Osteoblast (primary cell): ENCODE results near the gene C15orf40. TPM values are rescaled to one million over a fixed set of nuclear protein-coding genes. Genes with fewer than 3 reads are reported as not detected.
A peak's percentile ranks its signal among the peaks of the same experiment; 100 is the strongest.

Experiments
- DNase-seq: peaks from one replicate; pipeline ENCODE4 v3.0.0; 2011; ENCODE audit warnings: low spot score, mixed read lengths; ENCODE audit not compliant: insufficient read length; ENCODE audit errors: missing footprints
- H2AFZ ChIP-seq: 2 replicates; pipeline ENCODE4 v1.6.0; 2011; ENCODE audit warnings: mild to moderate bottlenecking, low read length
- H3K27ac ChIP-seq: 2 replicates; pipeline ENCODE4 v1.5.1; 2011; ENCODE audit warnings: mild to moderate bottlenecking, low read depth, low read length, moderate library complexity
- H3K27me3 ChIP-seq: 2 replicates; pipeline ENCODE4 v1.6.0; 2012; ENCODE audit warnings: mild to moderate bottlenecking, control low read depth, inconsistent platforms, low read length, moderate library complexity; ENCODE audit not compliant: insufficient read depth
- H3K36me3 ChIP-seq: 2 replicates; pipeline ENCODE4 v1.5.1; 2011; ENCODE audit warnings: mild to moderate bottlenecking, low read length, control low read depth, moderate library complexity; ENCODE audit not compliant: insufficient read depth
- H3K4me1 ChIP-seq: 2 replicates; pipeline ENCODE4 v1.5.1; 2011; ENCODE audit warnings: mild to moderate bottlenecking, low read length, control low read depth, moderate library complexity; ENCODE audit not compliant: insufficient read depth
- H3K4me2 ChIP-seq: 2 replicates; pipeline ENCODE4 v1.6.0; 2011; ENCODE audit warnings: mild to moderate bottlenecking, low read length; ENCODE audit not compliant: insufficient read depth
- H3K4me3 ChIP-seq: fragments of 200-600 bp; sonication (generic); 3 replicates; pipeline ENCODE4 v1.5.1; 2012; ENCODE audit warnings: mild to moderate bottlenecking, low read length, inconsistent platforms; ENCODE audit not compliant: insufficient read depth
- H3K79me2 ChIP-seq: 2 replicates; pipeline ENCODE4 v1.6.0; 2012; ENCODE audit warnings: mild to moderate bottlenecking, low read length, control low read depth, inconsistent platforms; ENCODE audit not compliant: insufficient read depth
- H3K9me3 ChIP-seq: 2 replicates; pipeline ENCODE4 v1.5.1; 2011; ENCODE audit warnings: low read depth, low read length, control low read depth
- H4K20me1 ChIP-seq: 2 replicates; pipeline ENCODE4 v1.6.0; 2012; ENCODE audit warnings: mild to moderate bottlenecking, low read length, control low read depth; ENCODE audit not compliant: insufficient read depth
- total RNA-seq: library from RNA; depleted of rRNA; stranded (reverse); fragments of >200 nt; gene quantifications from 2 replicates; pipeline ENCODE4 v1.2.3, GENCODE V29; 2012
- TF ChIP-seq, protein P1 (sequence below): IDR thresholded peaks from 2 replicates; pipeline ENCODE4 v1.5.1; 2011; ENCODE audit warnings: mild to moderate bottlenecking, low read depth, low read length, moderate library complexity; ENCODE audit errors: extremely low read depth

C15orf40 gene
- total RNA-seq, 1 donor = 13.4 TPM

DNA sequence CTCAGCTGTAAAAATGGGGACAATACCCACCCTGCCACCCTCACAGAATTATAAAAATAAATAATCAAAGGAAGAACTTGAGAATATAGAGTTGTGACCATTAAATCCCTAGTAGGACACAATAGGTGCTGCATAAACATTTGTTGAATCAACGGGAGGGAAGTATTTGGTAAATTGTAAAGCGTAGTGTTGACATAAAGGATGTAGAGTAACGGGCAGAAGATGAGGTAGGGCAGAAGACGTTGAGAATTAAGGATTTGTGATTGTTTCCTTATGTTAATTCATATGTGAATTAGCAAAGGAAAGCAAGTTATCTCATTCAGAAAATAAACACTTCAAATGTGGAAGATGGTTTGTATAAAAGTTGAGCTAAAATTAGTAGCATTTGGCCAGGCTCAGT lies 18.3 kb downstream of the C15orf40 start:
- Histone ChIP-seq H3K4me1 (no peaks in the 10 kb centered on the region), H3K4me2 (no peak overlapping the region), H4K20me1 (no peaks in the 10 kb centered on the region), H3K27ac (no peak overlapping the region), H3K4me3 (no peak overlapping the region), H2AFZ (no peak overlapping the region), H3K27me3 (no peaks in the 10 kb centered on the region), H3K36me3 (peaks cover 12% of the 10 kb centered on the region), H3K9me3 (no peaks in the 10 kb centered on the region), H3K79me2 (no peaks in the 10 kb centered on the region)
- no peak for DNase-seq
- TF ChIP-seq, protein P1, sequence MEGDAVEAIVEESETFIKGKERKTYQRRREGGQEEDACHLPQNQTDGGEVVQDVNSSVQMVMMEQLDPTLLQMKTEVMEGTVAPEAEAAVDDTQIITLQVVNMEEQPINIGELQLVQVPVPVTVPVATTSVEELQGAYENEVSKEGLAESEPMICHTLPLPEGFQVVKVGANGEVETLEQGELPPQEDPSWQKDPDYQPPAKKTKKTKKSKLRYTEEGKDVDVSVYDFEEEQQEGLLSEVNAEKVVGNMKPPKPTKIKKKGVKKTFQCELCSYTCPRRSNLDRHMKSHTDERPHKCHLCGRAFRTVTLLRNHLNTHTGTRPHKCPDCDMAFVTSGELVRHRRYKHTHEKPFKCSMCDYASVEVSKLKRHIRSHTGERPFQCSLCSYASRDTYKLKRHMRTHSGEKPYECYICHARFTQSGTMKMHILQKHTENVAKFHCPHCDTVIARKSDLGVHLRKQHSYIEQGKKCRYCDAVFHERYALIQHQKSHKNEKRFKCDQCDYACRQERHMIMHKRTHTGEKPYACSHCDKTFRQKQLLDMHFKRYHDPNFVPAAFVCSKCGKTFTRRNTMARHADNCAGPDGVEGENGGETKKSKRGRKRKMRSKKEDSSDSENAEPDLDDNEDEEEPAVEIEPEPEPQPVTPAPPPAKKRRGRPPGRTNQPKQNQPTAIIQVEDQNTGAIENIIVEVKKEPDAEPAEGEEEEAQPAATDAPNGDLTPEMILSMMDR = no peak

DNA sequence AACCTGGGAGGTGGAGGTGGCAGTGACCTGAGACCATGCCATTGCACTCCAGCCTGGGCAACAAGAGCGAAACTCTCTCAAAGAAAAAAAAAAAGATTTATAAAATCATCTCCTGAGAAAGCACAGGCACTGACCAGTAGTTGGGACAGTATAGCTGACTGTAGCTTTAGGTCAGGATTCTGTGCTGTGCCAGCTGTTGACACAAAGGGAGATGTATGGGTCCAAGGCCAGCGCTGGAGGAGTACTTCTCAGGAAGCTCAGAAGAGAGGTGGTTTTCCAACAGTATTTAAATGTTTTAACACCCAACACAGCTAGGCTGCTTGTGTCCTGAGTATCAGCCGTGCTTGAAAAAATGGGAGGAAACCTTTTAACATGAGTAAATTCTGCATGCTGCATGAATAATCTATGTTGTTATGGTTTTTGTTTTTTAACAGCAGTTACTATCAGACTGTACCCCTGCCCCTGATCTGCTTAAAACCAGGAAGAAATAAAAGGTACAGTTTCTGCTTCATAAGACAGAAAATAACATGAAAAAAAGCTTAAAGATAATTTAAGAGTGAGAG lies 18.9 kb downstream of the C15orf40 start:
- TF ChIP-seq, protein P1 = no peak
- no peak for DNase-seq
- no peaks in the 10 kb centered on the region for H3K9me3 ChIP-seq

GRCh38 chr15:82986442-82986780 lies 25.0 kb downstream of the C15orf40 start:
- peaks cover 16% of the 10 kb centered on the region for H3K79me2 ChIP-seq
- peak overlapping the region; percentile 88 for H3K4me2 ChIP-seq
- peak; percentile 81 for DNase-seq
- H3K4me1 ChIP-seq = peaks cover 11% of the 10 kb centered on the region
- H3K4me3 ChIP-seq = peak overlapping the region; percentile 79
- peaks cover 12% of the 10 kb centered on the region for H3K36me3 ChIP-seq
- H2AFZ ChIP-seq = peak overlapping the region; percentile 98
- H3K27ac ChIP-seq = peak overlapping the region; percentile 81
- H3K27me3 ChIP-seq = no peaks in the 10 kb centered on the region
- no peaks in the 10 kb centered on the region for H3K9me3 ChIP-seq
- H4K20me1 ChIP-seq = peaks cover 2% of the 10 kb centered on the region
- TF ChIP-seq, protein P1 = no peak

More for the DNA sequence above, 18.9 kb downstream of the C15orf40 start:
- Histone ChIP-seq H3K36me3 (peaks cover 12% of the 10 kb centered on the region), H3K27me3 (no peaks in the 10 kb centered on the region), H2AFZ (no peak overlapping the region), H3K4me2 (no peak overlapping the region), H4K20me1 (no peaks in the 10 kb centered on the region), H3K4me3 (no peak overlapping the region), H3K4me1 (no peaks in the 10 kb centered on the region), H3K79me2 (peaks cover 2% of the 10 kb centered on the region), H3K27ac (no peak overlapping the region)

DNA sequence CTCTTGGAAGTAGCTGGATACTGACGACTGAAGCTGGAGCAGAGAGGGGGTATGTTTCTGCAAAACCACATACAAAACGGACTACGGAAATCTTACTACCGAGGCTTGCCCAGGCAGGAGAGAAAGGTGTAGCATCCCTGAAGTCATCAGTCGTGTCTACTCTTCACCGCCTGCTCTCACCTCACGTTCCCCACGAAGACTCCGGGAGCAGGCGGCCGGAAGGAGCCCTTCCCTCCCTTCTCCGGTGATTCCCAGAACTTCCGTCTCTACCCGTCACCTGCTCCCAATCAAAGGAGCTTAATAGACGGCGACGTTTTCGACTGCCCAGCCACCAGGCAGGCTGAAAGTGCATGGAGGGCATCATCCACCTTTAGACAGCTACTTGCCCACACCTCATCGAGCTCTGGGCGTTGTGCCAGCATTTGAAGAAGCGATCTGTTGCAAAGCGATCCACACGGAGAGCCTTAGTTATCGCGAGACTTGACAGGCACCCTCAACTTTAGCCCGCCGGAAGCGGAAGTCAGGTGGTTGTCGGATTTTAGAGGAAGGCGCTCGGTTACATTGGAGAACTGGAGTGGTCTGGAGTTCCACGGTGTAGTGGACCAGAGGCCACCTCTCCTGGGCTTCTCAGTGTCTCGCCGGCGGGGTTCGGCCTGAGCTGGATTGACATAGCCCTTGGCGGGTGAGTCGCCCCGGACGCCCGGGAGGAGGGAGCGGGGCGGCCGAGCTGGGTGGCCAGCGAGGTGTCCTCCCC lies 25.6 kb downstream of the C15orf40 start, which contains the start of gene RAMAC:
RAMAC (plus strand) TSS at position 523 of the 754 bp plus-strand sequence. CDS start 2,809 bp downstream, outside the sequence.
- Histone ChIP-seq H3K79me2 (peaks cover 16% of the 10 kb centered on the region), H3K9me3 (no peaks in the 10 kb centered on the region), H3K27me3 (no peaks in the 10 kb centered on the region), H3K36me3 (peaks cover 12% of the 10 kb centered on the region), H4K20me1 (peaks cover 2% of the 10 kb centered on the region), H3K4me2 (peak within 1 kb of the TSS; percentile 88), H3K27ac (peak within 1 kb of the TSS; percentile 81), H3K4me3 (peak within 1 kb of the TSS; percentile 79), H3K4me1 (peaks cover 11% of the 10 kb centered on the region), H2AFZ (peak within 1 kb of the TSS; percentile 98)
- peak; percentile 94 for DNase-seq
- TF ChIP-seq, protein P1 = no peak
